Central memory CD4-positive, alpha-beta T cell (primary cell): Measurements from ENCODE around the gene WFDC2.
"Not testable (repeated sequence)": the region's sequence is repeated elsewhere in the genome, so short reads cannot be mapped to it uniquely, and the experiment has no call there.

Experiments used
- DNase-seq: peaks from one replicate; pipeline ENCODE4 v3.0.0; 2022

WFDC2 gene

GRCh38 chr20:45452772-45453691 lies 16.5 kb upstream of the WFDC2 start:
- no peak for DNase-seq

DNA sequence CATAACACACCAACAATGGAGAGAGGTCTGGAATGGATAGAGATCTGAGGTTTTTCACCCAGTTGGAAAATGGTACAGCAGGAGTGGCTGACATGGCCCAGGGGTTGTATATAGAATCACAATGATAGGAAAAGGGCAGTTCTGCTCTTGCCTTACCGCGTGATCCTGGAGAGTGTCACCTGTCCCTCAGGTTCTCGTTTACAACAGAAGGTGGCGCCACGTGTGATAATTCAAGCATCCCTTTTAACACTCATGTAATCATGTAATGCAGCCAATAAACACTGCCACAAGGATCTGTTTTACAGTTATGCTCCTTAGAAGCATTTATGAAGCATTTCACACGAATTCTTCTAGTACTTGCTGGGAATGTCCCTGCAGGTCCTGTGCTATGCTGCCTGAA lies 12.9 kb upstream of the WFDC2 start:
- DNase-seq: no peak

GRCh38 chr20:45459606-45460005 lies 9.9 kb upstream of the WFDC2 start:
- no peak for DNase-seq

GRCh38 chr20:45461225-45461624 lies 8.3 kb upstream of the WFDC2 start:
- DNase-seq: no peak

- no peak for DNase-seq
These were observed 6.6 kb upstream of the WFDC2 start for GRCh38 chr20:45462711-45463509.

DNA sequence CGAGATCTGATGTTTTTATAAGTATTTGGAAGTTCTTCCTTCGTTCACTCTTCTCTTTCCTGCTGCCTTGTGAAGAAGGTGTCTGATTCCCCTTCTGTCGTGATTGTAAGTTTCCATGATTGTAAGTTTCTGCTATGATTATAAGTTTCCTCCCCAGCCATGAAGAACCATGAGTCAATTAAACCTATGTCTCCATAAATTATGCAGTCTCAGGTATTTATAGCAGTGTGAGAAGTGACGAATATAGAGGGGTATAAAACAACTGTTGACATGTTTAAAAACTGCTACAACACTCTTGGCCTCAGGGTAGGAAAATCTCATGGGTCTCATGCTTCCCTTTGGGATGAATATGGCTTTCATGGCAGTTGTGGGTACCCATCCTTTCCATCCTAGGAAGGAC lies 5.8 kb upstream of the WFDC2 start:
- DNase-seq: no peak

DNA sequence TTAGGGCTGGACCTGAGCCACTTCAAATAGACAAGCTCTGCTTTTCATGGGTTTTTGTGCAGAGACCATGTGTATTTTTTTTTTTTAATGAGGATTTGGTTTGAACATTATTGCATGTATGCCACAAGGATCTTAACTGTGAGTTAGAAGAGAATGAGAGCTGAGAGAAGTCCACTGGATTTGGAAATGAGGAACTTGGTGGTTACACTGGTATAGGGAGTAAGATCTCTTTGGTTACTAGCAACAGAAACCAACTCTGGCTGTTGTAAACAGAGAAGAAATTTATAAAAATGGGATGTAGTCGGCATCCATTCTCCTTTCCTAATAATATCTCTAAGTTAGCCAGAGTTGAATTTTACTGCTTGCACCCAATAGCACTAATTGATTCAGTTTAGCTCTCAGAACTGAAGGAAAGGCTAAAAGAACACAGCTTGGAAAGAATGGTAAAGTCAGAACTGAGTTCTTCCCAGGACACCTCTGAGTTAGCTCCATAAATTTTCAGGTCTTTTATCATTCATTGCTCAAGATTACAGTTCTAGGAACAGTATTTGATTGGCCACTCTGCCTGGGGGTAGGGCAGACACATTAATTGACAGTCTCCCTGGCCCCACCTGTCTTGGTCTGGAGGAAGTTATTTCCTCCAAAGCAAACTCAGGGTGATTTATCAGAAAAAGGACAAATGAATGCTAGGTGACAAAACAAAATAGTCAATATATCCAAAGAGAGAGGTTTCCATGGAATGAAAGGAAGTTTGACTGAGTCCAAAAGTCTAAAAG lies 3.9 kb upstream of the WFDC2 start:
- DNase-seq: no peak

GRCh38 chr20:45467172-45467571 lies 2.4 kb upstream of the WFDC2 start:
- no peak for DNase-seq

DNA sequence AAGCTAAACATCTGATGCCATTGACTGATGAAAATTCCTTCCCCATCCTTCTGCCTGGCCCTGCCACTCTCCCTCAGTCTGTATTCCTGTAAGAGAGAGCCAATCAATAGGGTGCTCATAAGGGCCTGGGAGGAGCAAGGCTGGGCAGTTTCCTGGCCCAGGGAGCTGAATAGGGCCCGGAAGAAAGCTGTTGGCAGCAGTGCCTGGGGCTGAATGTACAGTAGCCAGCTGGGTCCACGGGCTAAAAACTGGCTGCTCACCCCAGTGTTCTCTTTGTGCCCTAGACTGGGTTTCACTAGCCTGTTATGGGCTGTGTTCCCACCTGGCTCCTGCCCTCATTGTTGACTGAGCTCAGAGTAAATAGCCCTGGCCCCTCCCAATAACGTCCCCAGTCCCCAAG lies 1.7 kb upstream of the WFDC2 start:
- no peak for DNase-seq

GRCh38 chr20:45470262-45470931 lies 844 bp downstream of the WFDC2 start:
- DNase-seq: no peak

DNA sequence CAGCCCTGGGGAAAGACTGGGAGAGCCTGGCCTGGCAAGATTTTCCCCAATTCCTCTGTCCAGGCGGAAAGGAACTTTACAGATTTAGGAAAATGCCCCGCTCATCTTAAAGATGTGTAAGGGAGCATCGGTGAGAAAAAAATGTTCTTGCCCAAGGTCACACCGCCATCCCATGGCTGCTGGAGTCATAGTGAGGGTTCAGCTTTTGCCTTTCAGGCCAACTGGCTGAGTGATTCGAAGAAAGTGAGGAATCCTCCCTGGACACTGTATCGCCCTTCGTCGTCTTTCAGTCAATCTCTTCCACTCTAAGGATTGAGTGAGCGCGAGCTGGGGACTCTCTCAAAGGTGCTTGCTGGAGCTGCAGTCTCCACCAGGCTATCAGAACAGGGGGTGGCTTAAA lies 1.4 kb downstream of the WFDC2 start:
- no peak for DNase-seq

DNA sequence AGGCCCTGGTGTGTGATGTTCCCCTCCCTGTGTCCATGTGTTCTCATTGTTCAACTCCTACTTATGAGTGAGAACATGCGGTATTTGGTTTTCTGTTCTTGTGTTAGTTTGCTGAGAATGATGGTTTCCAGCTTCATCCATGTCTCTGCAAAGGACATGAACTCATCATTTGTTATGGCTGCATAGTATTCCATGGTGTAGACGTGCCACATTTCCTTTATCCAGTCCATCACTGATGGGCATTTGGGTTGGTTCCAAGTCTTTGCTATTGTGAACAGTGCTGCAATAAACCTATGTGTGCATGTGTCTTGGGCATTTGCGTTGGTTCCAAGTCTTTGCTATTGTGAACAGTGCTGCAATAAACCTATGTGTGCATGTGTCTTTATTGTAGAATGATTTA lies 2.7 kb downstream of the WFDC2 start:
- not testable (repeated sequence) for DNase-seq

- not testable (repeated sequence) for DNase-seq
These were observed 8.1 kb downstream of the WFDC2 start for GRCh38 chr20:45477530-45478148.

GRCh38 chr20:45479822-45480221 lies 10.3 kb downstream of the WFDC2 start:
- no peak for DNase-seq

DNA sequence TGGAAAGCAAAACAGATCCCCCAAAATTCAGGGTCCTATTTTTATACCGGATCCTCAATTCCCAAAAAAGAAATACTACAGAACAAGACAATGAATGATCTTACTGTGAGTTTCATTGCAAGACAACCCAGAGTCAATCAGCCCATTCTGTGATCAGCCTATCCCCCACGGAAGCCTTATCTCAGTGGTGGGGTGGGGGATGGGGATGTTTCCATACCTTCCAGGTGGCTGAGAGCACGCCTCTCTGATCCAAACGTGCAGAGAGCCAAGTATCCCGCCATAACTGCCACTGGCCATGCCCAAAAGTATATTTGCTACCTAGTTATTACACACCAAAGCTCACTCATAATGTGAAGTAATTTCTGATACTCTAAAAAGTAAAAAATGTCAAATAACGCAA lies 15.1 kb downstream of the WFDC2 start:
- no peak for DNase-seq

DNA sequence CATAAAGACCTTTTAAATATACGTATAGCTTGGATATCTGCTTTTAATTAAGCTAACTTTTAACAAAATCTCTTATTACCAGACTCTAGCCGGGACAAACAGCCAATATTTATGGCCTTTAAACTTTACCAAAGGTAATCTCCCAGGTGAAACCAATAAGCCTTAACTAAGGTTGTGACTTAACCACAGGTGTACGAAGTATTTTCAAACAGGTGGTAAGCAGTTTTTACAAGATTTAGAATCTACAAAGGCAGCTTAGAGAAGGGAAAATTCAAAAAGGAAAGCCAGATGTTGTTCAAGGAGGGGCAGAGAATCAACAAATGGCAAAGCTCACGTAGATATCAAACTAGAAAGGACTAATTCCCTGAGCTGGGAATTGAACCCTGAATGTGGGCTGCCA lies 15.8 kb downstream of the WFDC2 start:
- DNase-seq: no peak

DNA sequence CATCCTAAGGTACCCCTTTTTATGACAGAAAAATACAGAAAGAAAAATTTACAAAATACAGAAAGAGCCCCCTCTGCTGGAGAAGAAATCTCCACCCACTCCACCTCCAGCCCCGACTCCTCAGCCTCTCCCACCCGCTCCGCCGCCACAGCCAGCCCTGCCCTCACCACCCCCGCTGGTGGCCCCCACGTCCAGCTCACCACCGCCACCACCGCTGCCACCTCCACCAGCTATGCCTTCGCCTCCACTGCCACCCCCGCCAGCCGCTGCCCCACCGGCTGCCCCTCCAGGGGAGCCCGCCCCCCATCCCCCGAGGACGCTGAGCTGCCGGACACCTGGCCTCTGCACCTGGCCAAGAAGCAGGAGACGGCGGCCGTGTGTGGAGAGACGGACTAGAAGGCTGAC lies 17.7 kb downstream of the WFDC2 start:
- no peak for DNase-seq

- DNase-seq: no peak
These were observed 19.6 kb downstream of the WFDC2 start for GRCh38 chr20:45489083-45489531.

GRCh38 chr20:45495501-45495941 lies 26.0 kb downstream of the WFDC2 start:
- no peak for DNase-seq

- DNase-seq: no peak
These were observed 26.6 kb downstream of the WFDC2 start for GRCh38 chr20:45496166-45496565.

DNA sequence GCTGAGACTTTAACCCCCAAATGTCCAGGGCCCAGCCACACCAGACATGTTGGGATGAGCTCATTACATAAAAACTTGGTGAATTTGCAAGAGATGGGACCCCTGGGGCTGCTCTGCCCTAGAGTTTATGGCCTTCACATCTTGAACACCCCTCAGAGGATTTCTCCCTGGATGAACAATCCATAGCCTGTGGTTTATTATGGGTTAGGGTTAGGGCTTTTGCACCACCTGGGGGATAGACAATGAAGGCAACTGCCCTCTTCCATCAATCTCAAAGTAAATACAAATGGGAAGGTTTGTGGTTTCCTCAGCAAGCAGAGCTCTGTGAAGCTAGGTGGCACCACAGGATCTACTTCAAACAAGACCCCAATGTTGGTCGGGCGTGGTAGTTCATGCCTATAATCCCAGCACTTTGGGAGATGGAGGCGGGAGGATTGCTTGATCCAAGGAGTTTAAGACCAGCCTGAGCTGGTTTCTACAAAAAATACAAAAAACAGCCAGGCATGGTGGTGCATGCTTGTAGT lies 28.5 kb downstream of the WFDC2 start:
- no peak for DNase-seq

GRCh38 chr20:45500022-45500421 lies 30.5 kb downstream of the WFDC2 start:
- no peak for DNase-seq
